SK-N-SH (cell line): ENCODE measurements around the gene ZNF407. TPM values are rescaled to one million over a fixed set of nuclear protein-coding genes. Genes with fewer than 3 reads are reported as not detected.

Experiments used
- CTCF ChIA-PET: fragments of 300-600, 350-600 bp; formaldehyde crosslinking; extraction: SDS; loops from one replicate; lab custom pipeline; 2021; lab: Yijun Ruan, JAX
- POLR2A ChIA-PET: fragments of 350-600 bp; sonication (Branson Sonifier 250); formaldehyde crosslinking; extraction: SDS; loops from one replicate; lab custom pipeline; 2020; ENCODE audit warnings: antibody characterized with exemption, inconsistent platforms; lab: Yijun Ruan, JAX
- DNase-seq: peaks from one replicate; pipeline ENCODE4 v3.0.0; 2012
- H2AFZ ChIP-seq: fragments of 200-600 bp; sonication (generic); 2 replicates; pipeline ENCODE4 v1.8.1; 2016; ENCODE audit warnings: antibody characterized with exemption, mild to moderate bottlenecking, low read depth
- H3F3A ChIP-seq: fragments of 200-600 bp; sonication (generic); replicated peaks from 2 replicates; pipeline ENCODE3; 2016; ENCODE audit warnings: antibody characterized with exemption, mild to moderate bottlenecking; ENCODE audit not compliant: insufficient read depth
- H3K27ac ChIP-seq, 2 experiments: fragments of 200-500 bp in 1 of 2; fragments of 200-600 bp in 1 of 2; sonication (Bioruptor generic) in 1 of 2; sonication (generic), shearing (Covaris generic) in 1 of 2; 2 replicates each; pipeline versions ENCODE4 v1.5.1 to v1.6.1; 2014 to 2016; ENCODE audit warnings: low read depth in 2 of 2, inconsistent platforms in 1 of 2, low read length in 1 of 2, mild to moderate bottlenecking in 1 of 2, mixed read lengths in 1 of 2
- H3K27me3 ChIP-seq: fragments of 200-600 bp; sonication (generic), shearing (Covaris generic); 2 replicates; pipeline ENCODE4 v1.6.1; 2016; ENCODE audit warnings: mixed run types; ENCODE audit not compliant: insufficient read depth
- H3K36me3 ChIP-seq, 2 experiments: fragments of 200-500 bp in 1 of 2; fragments of 200-600 bp in 1 of 2; sonication (Bioruptor generic) in 1 of 2; sonication (generic) in 1 of 2; replicated peaks in 1 of 2; 2 replicates each; pipeline versions ENCODE3 to v1.5.1; 2014 to 2016; ENCODE audit warnings: low read length in 1 of 2, mild to moderate bottlenecking in 1 of 2; ENCODE audit not compliant: insufficient read depth in 2 of 2, control insufficient read depth in 1 of 2
- H3K4me1 ChIP-seq, 2 experiments: fragments of 200-500 bp in 1 of 2; fragments of 200-600 bp in 1 of 2; sonication (Bioruptor generic) in 1 of 2; sonication (generic), shearing (Covaris generic) in 1 of 2; 2 replicates each; pipeline versions ENCODE4 v1.5.1 to v1.6.1; 2014 to 2016; ENCODE audit warnings: low read depth in 1 of 2, low read length in 1 of 2, mixed run types in 1 of 2; ENCODE audit not compliant: insufficient read depth in 2 of 2, control insufficient read depth in 1 of 2
- H3K4me2 ChIP-seq: fragments of 200-600 bp; sonication (generic), shearing (Covaris generic); 2 replicates; pipeline ENCODE4 v1.6.1; 2017; ENCODE audit warnings: mixed run types
- H3K4me3 ChIP-seq, 2 experiments: fragments of 200-500 bp in 1 of 2; fragments of 200-600 bp in 1 of 2; sonication (Bioruptor generic) in 1 of 2; sonication (generic), shearing (Covaris generic) in 1 of 2; 2 replicates each; pipeline versions ENCODE4 v1.5.1 to v1.8.1; 2014 to 2016; ENCODE audit warnings: low read depth in 2 of 2, inconsistent platforms in 1 of 2, low read length in 1 of 2, mild to moderate bottlenecking in 1 of 2, mixed read lengths in 1 of 2, moderate library complexity in 1 of 2
- H3K79me2 ChIP-seq: fragments of 200-600 bp; sonication (generic); 2 replicates; pipeline ENCODE4 v1.8.1; 2017; ENCODE audit warnings: mild to moderate bottlenecking; ENCODE audit not compliant: insufficient read depth
- H3K9ac ChIP-seq: fragments of 200-600 bp; sonication (generic); 2 replicates; pipeline ENCODE4 v1.6.1; 2017; ENCODE audit warnings: mixed run types
- H3K9me2 ChIP-seq: fragments of 200-600 bp; sonication (generic); 2 replicates; pipeline ENCODE4 v1.6.1; 2017; ENCODE audit warnings: mixed run types
- H3K9me3 ChIP-seq: fragments of 200-600 bp; sonication (generic); 2 replicates; pipeline ENCODE4 v1.6.1; 2017; ENCODE audit warnings: mixed run types, mild to moderate bottlenecking, moderate library complexity
- H4K20me1 ChIP-seq: fragments of 200-600 bp; sonication (generic); 2 replicates; pipeline ENCODE4 v1.6.1; 2017; ENCODE audit warnings: mild to moderate bottlenecking, mixed run types; ENCODE audit not compliant: insufficient read depth
- EZH2phosphoT487 ChIP-seq: fragments of 200-600 bp; sonication (generic); IDR thresholded peaks from 2 replicates; pipeline ENCODE4 v1.6.1; 2017; ENCODE audit warnings: low read depth, mixed run types, mild to moderate bottlenecking, antibody characterized with exemption, moderate library complexity, borderline replicate concordance
- FOXJ3 ChIP-seq: sonication (generic); formaldehyde crosslinking; IDR thresholded peaks from 2 replicates; pipeline ENCODE4 v1.5.1; 2020; ENCODE audit warnings: mild to moderate bottlenecking, missing genetic modification reagents
- MEF2A ChIP-seq: IDR thresholded peaks from 2 replicates; pipeline ENCODE4 v1.4.0; 2012; ENCODE audit warnings: low read depth, borderline replicate concordance
- NFIC ChIP-seq: IDR thresholded peaks from 2 replicates; pipeline ENCODE4 v1.4.0; 2012; ENCODE audit warnings: borderline replicate concordance
- NRF1 ChIP-seq: IDR thresholded peaks from 2 replicates; pipeline ENCODE4 v1.6.1; 2012; ENCODE audit warnings: low read depth, mild to moderate bottlenecking, low read length
- POLR2AphosphoS5 ChIP-seq: IDR thresholded peaks from 2 replicates; pipeline ENCODE4 v1.6.1; 2012; ENCODE audit warnings: low read depth, low read length
- RCOR1 ChIP-seq: fragments of 150-350 bp; IDR thresholded peaks from 2 replicates; pipeline ENCODE4 v1.6.1; 2017; ENCODE audit warnings: antibody characterized with exemption, low read length
- RFX5 ChIP-seq: IDR thresholded peaks from 2 replicates; pipeline ENCODE4 v1.6.1; 2012; ENCODE audit warnings: mild to moderate bottlenecking, improper control_type of control experiment, low read length
- RXRA ChIP-seq: IDR thresholded peaks from 2 replicates; pipeline ENCODE4 v1.4.0; 2012; ENCODE audit warnings: low read depth, mild to moderate bottlenecking, borderline replicate concordance
- SIN3A ChIP-seq: IDR thresholded peaks from 2 replicates; pipeline ENCODE4 v1.6.1; 2012; ENCODE audit warnings: low read depth, mild to moderate bottlenecking, low read length, moderate library complexity, borderline replicate concordance
- YY1 ChIP-seq: IDR thresholded peaks from 2 replicates; pipeline ENCODE4 v1.4.0; 2012; ENCODE audit warnings: low read depth, mild to moderate bottlenecking
- WGBS: methylation state at CpG from one replicate; pipeline ENCODE4 v1.1.6; 2017; ENCODE audit warnings: low lambda C conversion rate; 5-methylcytosine and 5-hydroxymethylcytosine counted together
- polyA plus RNA-seq, 3 experiments: library from polyadenylated mRNA; depleted of rRNA; stranded (reverse); fragments of >200 nt; gene quantifications; 2 replicates each; pipeline ENCODE4 v1.2.3, GENCODE V29; 2012
- TF ChIP-seq, protein P1 (sequence below): IDR thresholded peaks from 2 replicates; pipeline ENCODE4; 2012
- TF ChIP-seq, protein P2 (sequence below): IDR thresholded peaks from 2 replicates; pipeline ENCODE4 v1.4.0; 2012; ENCODE audit warnings: low read depth
- TF ChIP-seq, protein P3 (sequence below): fragments of 200-600 bp; sonication (generic); IDR thresholded peaks from 2 replicates; pipeline ENCODE4 v1.6.1; 2017; ENCODE audit warnings: antibody characterized with exemption, mild to moderate bottlenecking, moderate library complexity
- TF ChIP-seq, protein P4 (sequence below): IDR thresholded peaks from 2 replicates; pipeline ENCODE4 v1.4.0; 2012; ENCODE audit warnings: low read depth, borderline replicate concordance

ZNF407 gene
- polyA plus RNA-seq, 1 of the 3 experiments (the other 2 are of a cell fraction) = 2.6 TPM

DNA sequence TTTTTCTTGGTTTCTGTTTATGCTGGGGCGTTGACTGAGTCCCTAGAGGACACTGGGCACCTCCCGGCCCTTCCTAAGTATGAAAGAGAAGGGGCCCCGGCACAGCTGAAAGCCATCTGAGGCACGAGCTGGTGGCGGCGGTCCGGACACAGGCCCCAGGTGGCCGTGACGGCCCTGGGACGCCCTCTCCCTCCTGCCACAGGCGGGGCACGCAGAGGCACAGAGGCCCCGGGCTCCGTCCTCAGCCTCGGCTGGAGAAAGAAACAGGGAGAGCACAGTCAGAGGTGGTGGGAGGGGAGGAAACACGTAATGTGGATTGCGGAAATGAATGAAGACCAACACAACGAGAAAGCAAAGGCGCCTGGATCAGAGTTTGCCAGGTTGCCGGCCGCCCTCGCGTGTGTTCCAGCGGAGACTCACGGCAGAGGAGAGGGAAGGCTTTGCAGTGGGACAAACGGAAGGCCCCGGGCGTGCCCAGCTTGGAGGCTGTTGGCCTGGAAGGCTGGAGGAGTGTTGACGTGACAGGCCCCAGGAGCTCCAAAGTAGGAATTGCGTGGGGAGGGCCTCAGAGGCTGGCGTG is 492.2 kb downstream of the ZNF407 start:
- H3F3A ChIP-seq = peaks cover 5% of the 10 kb centered on the region
- CTCF ChIA-PET = no interaction called here
- H3K27me3 ChIP-seq = no peaks in the 10 kb centered on the region
- 81% methylated on average over 23 of the region's 31 CpGs for WGBS
- no peaks in the 10 kb centered on the region for H3K36me3 ChIP-seq
- POLR2A ChIA-PET = no interaction called here
- H2AFZ ChIP-seq = no peak overlapping the region
- no peak overlapping the region for H3K4me2 ChIP-seq
- H3K9me2 ChIP-seq = no peaks in the 10 kb centered on the region
- no peaks in the 10 kb centered on the region for H4K20me1 ChIP-seq
- H3K4me1 ChIP-seq = no peaks in the 10 kb centered on the region
- H3K79me2 ChIP-seq = no peaks in the 10 kb centered on the region
- H3K9ac ChIP-seq = no peak overlapping the region
- TF ChIP-seq EZH2phosphoT487 (no peak), RFX5 (no peak), YY1 (no peak), POLR2AphosphoS5 (no peak), SIN3A (no peak), FOXJ3 (CRISPR knock-in tag) (no peak), MEF2A (no peak), RXRA (no peak), NRF1 (no peak), NFIC (no peak), RCOR1 (no peak)
- TF ChIP-seq, protein P1, sequence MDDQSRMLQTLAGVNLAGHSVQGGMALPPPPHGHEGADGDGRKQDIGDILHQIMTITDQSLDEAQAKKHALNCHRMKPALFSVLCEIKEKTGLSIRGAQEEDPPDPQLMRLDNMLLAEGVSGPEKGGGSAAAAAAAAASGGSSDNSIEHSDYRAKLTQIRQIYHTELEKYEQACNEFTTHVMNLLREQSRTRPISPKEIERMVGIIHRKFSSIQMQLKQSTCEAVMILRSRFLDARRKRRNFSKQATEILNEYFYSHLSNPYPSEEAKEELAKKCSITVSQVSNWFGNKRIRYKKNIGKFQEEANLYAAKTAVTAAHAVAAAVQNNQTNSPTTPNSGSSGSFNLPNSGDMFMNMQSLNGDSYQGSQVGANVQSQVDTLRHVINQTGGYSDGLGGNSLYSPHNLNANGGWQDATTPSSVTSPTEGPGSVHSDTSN = no peak
- TF ChIP-seq, protein P2, sequence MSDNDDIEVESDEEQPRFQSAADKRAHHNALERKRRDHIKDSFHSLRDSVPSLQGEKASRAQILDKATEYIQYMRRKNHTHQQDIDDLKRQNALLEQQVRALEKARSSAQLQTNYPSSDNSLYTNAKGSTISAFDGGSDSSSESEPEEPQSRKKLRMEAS = no peak
- TF ChIP-seq, protein P3, sequence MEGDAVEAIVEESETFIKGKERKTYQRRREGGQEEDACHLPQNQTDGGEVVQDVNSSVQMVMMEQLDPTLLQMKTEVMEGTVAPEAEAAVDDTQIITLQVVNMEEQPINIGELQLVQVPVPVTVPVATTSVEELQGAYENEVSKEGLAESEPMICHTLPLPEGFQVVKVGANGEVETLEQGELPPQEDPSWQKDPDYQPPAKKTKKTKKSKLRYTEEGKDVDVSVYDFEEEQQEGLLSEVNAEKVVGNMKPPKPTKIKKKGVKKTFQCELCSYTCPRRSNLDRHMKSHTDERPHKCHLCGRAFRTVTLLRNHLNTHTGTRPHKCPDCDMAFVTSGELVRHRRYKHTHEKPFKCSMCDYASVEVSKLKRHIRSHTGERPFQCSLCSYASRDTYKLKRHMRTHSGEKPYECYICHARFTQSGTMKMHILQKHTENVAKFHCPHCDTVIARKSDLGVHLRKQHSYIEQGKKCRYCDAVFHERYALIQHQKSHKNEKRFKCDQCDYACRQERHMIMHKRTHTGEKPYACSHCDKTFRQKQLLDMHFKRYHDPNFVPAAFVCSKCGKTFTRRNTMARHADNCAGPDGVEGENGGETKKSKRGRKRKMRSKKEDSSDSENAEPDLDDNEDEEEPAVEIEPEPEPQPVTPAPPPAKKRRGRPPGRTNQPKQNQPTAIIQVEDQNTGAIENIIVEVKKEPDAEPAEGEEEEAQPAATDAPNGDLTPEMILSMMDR = no peak
- TF ChIP-seq, protein P4, sequence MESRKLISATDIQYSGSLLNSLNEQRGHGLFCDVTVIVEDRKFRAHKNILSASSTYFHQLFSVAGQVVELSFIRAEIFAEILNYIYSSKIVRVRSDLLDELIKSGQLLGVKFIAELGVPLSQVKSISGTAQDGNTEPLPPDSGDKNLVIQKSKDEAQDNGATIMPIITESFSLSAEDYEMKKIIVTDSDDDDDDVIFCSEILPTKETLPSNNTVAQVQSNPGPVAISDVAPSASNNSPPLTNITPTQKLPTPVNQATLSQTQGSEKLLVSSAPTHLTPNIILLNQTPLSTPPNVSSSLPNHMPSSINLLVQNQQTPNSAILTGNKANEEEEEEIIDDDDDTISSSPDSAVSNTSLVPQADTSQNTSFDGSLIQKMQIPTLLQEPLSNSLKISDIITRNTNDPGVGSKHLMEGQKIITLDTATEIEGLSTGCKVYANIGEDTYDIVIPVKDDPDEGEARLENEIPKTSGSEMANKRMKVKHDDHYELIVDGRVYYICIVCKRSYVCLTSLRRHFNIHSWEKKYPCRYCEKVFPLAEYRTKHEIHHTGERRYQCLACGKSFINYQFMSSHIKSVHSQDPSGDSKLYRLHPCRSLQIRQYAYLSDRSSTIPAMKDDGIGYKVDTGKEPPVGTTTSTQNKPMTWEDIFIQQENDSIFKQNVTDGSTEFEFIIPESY = no peak
- TF ChIP-seq, all 33 proteins: peak for 0
- Histone ChIP-seq H3K27ac (no peak overlapping the region), H3K4me3 (no peak overlapping the region), H3K9me3 (no peaks in the 10 kb centered on the region)
- DNase-seq = no peak
